Activated CD4-positive, alpha-beta T cell treated with anti-CD3 and anti-CD28 coated beads for 48 hours (primary cell): ENCODE measurements around the gene LONP1.
A peak's percentile ranks its signal among the peaks of the same experiment; 100 is the strongest.
"Not testable (repeated sequence)": the region's sequence is repeated elsewhere in the genome, so short reads cannot be mapped to it uniquely, and the experiment has no call there.

Experiments used
- DNase-seq: peaks from one replicate; pipeline ENCODE4 v3.0.0-alpha.2; 2020

LONP1 gene, protein sequence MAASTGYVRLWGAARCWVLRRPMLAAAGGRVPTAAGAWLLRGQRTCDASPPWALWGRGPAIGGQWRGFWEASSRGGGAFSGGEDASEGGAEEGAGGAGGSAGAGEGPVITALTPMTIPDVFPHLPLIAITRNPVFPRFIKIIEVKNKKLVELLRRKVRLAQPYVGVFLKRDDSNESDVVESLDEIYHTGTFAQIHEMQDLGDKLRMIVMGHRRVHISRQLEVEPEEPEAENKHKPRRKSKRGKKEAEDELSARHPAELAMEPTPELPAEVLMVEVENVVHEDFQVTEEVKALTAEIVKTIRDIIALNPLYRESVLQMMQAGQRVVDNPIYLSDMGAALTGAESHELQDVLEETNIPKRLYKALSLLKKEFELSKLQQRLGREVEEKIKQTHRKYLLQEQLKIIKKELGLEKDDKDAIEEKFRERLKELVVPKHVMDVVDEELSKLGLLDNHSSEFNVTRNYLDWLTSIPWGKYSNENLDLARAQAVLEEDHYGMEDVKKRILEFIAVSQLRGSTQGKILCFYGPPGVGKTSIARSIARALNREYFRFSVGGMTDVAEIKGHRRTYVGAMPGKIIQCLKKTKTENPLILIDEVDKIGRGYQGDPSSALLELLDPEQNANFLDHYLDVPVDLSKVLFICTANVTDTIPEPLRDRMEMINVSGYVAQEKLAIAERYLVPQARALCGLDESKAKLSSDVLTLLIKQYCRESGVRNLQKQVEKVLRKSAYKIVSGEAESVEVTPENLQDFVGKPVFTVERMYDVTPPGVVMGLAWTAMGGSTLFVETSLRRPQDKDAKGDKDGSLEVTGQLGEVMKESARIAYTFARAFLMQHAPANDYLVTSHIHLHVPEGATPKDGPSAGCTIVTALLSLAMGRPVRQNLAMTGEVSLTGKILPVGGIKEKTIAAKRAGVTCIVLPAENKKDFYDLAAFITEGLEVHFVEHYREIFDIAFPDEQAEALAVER

GRCh38 chr19:5719961-5720790 is at the start of gene LONP1, which contains the start of gene CATSPERD:
TSS of gene LONP1 (minus strand) at chr19:5720146. CDS start at chr19:5720132, 14 bp downstream.
TSS of gene CATSPERD (plus strand) at chr19:5720637. CDS start at chr19:5720738, 101 bp downstream.
- DNase-seq, result peak; percentile 99

GRCh38 chr19:5767949-5768348 is 48.0 kb upstream of the LONP1 start:
- DNase-seq, result no peak

- DNase-seq, result no peak
Measured at GRCh38 chr19:5765220-5765619, 45.3 kb upstream of the LONP1 start.

- DNase-seq, result no peak
Measured at GRCh38 chr19:5762608-5763217, 42.8 kb upstream of the LONP1 start.

GRCh38 chr19:5753743-5754142 is 33.8 kb upstream of the LONP1 start:
- no peak for DNase-seq

- no peak for DNase-seq
Measured at GRCh38 chr19:5751709-5752108, 31.8 kb upstream of the LONP1 start.

DNA sequence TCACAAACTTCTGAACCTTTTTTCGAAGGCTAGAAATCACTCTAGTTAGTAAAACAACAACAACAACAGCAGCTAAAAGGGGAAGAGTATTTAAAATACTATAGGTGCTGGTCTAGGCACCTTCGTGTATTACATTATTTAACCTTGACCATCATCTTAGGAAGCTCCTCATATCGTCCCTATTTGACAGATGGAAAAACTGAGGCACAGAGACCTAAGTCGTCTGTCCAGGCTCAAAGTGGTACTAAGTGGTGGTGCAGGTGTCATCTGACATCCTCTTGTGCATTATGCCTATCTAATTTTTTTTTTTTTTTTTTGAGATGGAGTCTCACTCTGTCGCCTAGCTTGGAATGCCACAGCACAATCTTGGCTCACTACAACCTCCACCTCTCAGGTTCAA is 29.6 kb upstream of the LONP1 start:
- DNase-seq, result no peak

DNA sequence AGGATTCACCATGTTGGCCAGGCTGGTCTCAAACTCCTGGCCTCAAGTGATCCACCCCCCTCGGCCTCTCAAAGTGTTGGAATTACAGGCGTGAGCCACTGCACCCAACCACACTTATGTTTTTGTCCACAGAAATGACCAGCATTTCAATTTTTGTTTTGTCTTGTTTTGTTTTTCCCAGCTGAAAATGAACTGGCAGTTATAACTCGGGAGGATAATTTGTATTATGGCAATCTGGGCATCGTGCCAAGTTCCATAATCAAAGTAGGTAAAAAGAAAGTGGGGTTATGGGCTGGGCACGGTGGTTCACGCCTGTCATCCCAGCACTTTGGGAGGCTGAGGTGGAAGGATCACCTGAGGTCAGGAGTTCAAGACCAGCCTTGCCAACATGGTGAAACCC is 29.0 kb upstream of the LONP1 start:
- not testable (repeated sequence) for DNase-seq

GRCh38 chr19:5744999-5745398 is 25.1 kb upstream of the LONP1 start:
- DNase-seq, result not testable (repeated sequence)

GRCh38 chr19:5743630-5744029 is 23.7 kb upstream of the LONP1 start:
- DNase-seq, result no peak

DNA sequence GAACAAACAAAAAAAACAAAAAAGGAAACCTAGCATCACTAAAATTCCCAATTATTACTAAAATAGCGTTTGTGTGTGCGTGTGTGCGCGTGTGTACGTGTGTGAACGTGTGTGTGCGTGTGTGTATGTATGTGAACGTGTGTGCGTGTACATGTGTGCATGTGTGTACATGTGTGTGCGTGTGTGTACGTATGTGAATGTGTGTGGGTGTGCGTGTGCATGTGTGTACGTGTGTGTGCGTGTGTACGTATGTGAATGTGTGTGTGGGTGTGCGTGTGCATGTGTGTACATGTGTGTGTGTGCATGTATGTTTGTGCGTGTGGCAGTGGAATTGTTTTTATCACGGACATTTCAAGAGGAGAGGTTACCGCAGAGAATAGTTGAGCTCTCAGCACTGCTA is 22.1 kb upstream of the LONP1 start:
- no peak for DNase-seq

GRCh38 chr19:5738423-5738822 is 18.5 kb upstream of the LONP1 start:
- no peak for DNase-seq

- DNase-seq, result not testable (repeated sequence)
Measured at GRCh38 chr19:5733172-5733571, 13.2 kb upstream of the LONP1 start.

DNA sequence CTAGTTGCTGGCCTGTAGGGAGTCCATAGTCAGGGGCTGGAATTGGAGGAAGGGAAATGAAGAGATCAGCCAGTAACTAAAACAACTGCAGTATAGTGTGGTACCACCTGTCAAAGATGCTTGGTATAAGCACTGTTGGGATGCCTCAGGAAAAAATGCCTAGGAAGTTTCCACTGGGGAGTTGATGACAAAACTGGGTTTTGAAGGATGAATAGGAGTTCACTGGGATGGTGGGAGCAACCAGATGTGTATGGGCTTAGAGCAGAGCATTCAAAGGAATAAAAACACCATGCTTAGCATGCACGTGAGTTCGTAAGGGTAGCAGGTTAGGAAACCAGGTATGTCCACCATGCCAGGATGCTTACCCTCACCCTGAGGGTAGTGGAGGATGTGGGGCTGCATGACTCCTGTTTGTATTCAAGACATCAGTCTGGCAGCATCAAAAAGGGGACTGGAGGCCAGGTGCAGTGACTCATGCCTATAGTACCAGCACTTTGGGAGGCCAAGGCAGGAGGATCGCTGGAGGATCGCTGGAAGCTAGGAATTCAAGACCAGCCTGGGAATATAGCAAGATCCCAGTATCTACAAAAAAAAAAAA is 7.6 kb upstream of the LONP1 start:
- no peak for DNase-seq

- peak; percentile 57 for DNase-seq
Measured at GRCh38 chr19:5719274-5719960, 529 bp downstream of the LONP1 start.

GRCh38 chr19:5718579-5719273 is 1.2 kb downstream of the LONP1 start:
- DNase-seq, result peak; percentile 78

GRCh38 chr19:5718037-5718578 is 1.8 kb downstream of the LONP1 start:
- peak; percentile 84 for DNase-seq

DNA sequence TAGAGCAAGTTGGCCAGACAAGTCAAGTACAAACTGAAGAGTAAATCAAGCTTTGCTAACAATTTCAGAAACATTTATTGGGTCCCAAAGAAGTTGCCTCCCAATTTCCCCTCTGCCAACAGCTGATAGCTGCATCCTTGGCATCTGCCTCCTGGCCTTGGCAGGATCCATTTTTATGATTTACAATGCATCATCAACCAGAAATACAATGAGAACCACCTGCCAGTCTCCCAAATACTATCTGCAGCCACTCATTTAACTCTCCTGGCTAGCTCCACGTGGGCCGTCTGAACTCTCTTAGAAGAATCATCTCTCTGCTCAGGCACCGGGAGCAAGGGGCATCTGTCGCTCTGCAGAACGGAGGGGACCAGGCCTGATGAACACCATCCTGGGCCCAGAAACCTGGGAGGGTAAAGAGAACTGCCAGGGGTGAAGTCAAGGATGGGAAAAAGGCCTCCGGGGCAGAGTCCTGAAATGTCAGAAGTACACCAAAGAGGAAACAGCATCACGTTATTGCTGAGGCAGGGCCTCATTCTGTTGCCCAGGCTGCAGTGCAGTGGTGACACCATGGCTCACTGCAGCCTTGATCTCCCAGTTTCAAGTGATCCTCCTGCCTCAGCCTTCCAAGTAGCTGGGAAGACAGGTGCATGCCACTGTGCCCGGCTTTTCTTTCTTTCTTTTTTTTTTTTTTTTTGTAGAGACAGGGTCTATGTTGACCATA is 2.6 kb downstream of the LONP1 start:
- no peak for DNase-seq

- DNase-seq, result no peak
Measured at GRCh38 chr19:5714816-5715215, 5.1 kb downstream of the LONP1 start.

GRCh38 chr19:5713228-5713627 is 6.7 kb downstream of the LONP1 start:
- DNase-seq, result no peak
